ENCODE measurements around the gene GALNT9. TPM values are rescaled to one million over a fixed set of nuclear protein-coding genes. Genes with fewer than 3 reads are reported as not detected.

Gene GALNT9
- total and polyA plus RNA-seq, 12 donors: 0.01 to 0.19 TPM; not detected in 10

GRCh38 chr12:132214891-132215290, 114.5 kb downstream of the GALNT9 start:
- WGBS, 2 donors: 54 to 67% methylated on average over 22 of the region's 22 CpGs
- no peak for ATAC-seq
- Histone ChIP-seq H3K27me3 (peaks cover 0 to 27% (median 21%) of the 10 kb centered on the region in 7 donors), H3K27ac (no peak overlapping the region), H3K4me1 (no peaks in the 10 kb centered on the region), H3K4me3 (no peak overlapping the region), H3K9me3 (peaks cover 0 to 7% (median 0%) of the 10 kb centered on the region in 11 donors), H3K36me3 (no peaks in the 10 kb centered on the region)
- TF ChIP-seq, protein P1, sequence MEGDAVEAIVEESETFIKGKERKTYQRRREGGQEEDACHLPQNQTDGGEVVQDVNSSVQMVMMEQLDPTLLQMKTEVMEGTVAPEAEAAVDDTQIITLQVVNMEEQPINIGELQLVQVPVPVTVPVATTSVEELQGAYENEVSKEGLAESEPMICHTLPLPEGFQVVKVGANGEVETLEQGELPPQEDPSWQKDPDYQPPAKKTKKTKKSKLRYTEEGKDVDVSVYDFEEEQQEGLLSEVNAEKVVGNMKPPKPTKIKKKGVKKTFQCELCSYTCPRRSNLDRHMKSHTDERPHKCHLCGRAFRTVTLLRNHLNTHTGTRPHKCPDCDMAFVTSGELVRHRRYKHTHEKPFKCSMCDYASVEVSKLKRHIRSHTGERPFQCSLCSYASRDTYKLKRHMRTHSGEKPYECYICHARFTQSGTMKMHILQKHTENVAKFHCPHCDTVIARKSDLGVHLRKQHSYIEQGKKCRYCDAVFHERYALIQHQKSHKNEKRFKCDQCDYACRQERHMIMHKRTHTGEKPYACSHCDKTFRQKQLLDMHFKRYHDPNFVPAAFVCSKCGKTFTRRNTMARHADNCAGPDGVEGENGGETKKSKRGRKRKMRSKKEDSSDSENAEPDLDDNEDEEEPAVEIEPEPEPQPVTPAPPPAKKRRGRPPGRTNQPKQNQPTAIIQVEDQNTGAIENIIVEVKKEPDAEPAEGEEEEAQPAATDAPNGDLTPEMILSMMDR (IDR thresholded peaks at IDR 0.05): no peak
- intact Hi-C loops (cut with DNase I): loop anchor here in 2 of 10 donors (5.0 to 10.0 kb wide), 2 partner anchors 60 to 63 kb away; no protein-coding TSS in a partner anchor
- no peak for DNase-seq

DNA sequence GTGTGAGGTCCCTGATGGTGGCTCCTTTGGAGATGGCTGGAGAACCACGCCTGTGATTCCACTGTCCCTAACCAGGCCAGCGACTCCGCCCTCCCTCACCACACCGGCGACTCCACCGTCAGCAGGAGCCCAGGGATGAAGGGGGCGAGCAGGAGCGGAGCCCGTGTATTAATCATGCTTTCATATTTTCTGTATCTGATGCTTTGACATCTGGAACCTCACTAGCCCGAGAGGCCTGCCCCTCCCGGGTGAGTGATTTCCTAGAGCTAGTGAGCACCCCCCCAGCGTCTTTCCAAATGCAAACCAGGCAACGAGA, 115.3 kb downstream of the GALNT9 start:
- Histone ChIP-seq H3K36me3 (no peaks in the 10 kb centered on the region), H3K4me1 (no peaks in the 10 kb centered on the region), H3K27me3 (peaks cover 0 to 21% (median 17%) of the 10 kb centered on the region in 7 donors), H3K9me3 (peaks cover 0 to 10% (median 0%) of the 10 kb centered on the region in 11 donors), H3K4me3 (no peak overlapping the region), H3K27ac (no peak overlapping the region)
- DNase-seq (no peak), ATAC-seq (no peak)
- intact Hi-C loops (cut with DNase I): loop anchor here in 1 of 10 donors (10.0 kb wide), 1 partner anchor 59 kb away; no protein-coding TSS in a partner anchor
- 77 to 81% methylated on average over 13 of the region's 13 CpGs for WGBS, 2 donors
- TF ChIP-seq, protein P1 (IDR thresholded peaks at IDR 0.05): no peak

GRCh38 chr12:132213359-132214160, 115.8 kb downstream of the GALNT9 start:
- Histone ChIP-seq H3K9me3 (peaks cover 0 to 16% (median 0%) of the 10 kb centered on the region in 11 donors), H3K4me1 (no peaks in the 10 kb centered on the region), H3K4me3 (no peak overlapping the region), H3K27ac (no peak overlapping the region), H3K36me3 (no peaks in the 10 kb centered on the region), H3K27me3 (peaks cover 0 to 15% (median 11%) of the 10 kb centered on the region in 7 donors)
- intact Hi-C loops (cut with DNase I): loop anchor here in 1 of 10 donors (10.0 kb wide), 1 partner anchor 59 kb away; no protein-coding TSS in a partner anchor
- WGBS, 2 donors: 81 to 88% methylated on average over 26 of the region's 26 CpGs
- no peak for DNase-seq
- TF ChIP-seq, protein P1 (IDR thresholded peaks at IDR 0.05): no peak
- ATAC-seq: no peak

GRCh38 chr12:132211816-132212215, 117.6 kb downstream of the GALNT9 start:
- no peaks in the 10 kb centered on the region for H3K4me1 ChIP-seq
- peaks cover 0 to 28% (median 16%) of the 10 kb centered on the region in 7 donors for H3K27me3 ChIP-seq
- no peak overlapping the region for H3K4me3 ChIP-seq
- ATAC-seq: no peak
- no peak overlapping the region for H3K27ac ChIP-seq
- DNase-seq: no peak
- intact Hi-C loops (cut with DNase I): loop anchor here in 1 of 10 donors (10.0 kb wide), 1 partner anchor 57 kb away; no protein-coding TSS in a partner anchor
- TF ChIP-seq, protein P1 (IDR thresholded peaks at IDR 0.05): no peak
- H3K36me3 ChIP-seq: no peaks in the 10 kb centered on the region
- peaks cover 0 to 22% (median 0%) of the 10 kb centered on the region in 11 donors for H3K9me3 ChIP-seq
- WGBS, 2 donors: 84 to 87% methylated on average over 17 of the region's 17 CpGs

All from heart right ventricle (tissue), 16 donors.